PC-3 (cell line): ENCODE results near the gene CORO2A.

Experiments used
- CTCF ChIP-seq: fragments of 300-600 bp; sonication (generic); conservative IDR thresholded peaks from 2 replicates; pipeline ENCODE4 v1.5.1; 2017; ENCODE audit warnings: antibody characterized with exemption, low read depth, mild to moderate bottlenecking, low read length
- EZH2 ChIP-seq: fragments of 300-600 bp; sonication (generic); IDR thresholded peaks from one replicate; pipeline ENCODE4 v1.6.1; 2017; ENCODE audit warnings: antibody characterized with exemption, mild to moderate bottlenecking, low read length; ENCODE audit not compliant: unreplicated experiment

- TF ChIP-seq CTCF, result no peak
- TF ChIP-seq EZH2, result no peak
Measured at GRCh38 chr9:98229620-98230019, 37.2 kb upstream of the CORO2A start.
